HUES48 (cell line): ENCODE data around the gene FOXR1.
"Not testable (repeated sequence)": the region's sequence is repeated elsewhere in the genome, so short reads cannot be mapped to it uniquely, and the experiment has no call there.

Experiments used
- H3K27ac ChIP-seq: one replicate; pipeline ENCODE4 v1.7.0; 2013; ENCODE audit warnings: low read depth, low read length, inconsistent platforms
- H3K27me3 ChIP-seq: 2 replicates; pipeline ENCODE4 v1.6.1; 2013; ENCODE audit warnings: mild to moderate bottlenecking, low read length; ENCODE audit not compliant: control insufficient read depth, insufficient read depth
- H3K36me3 ChIP-seq: 2 replicates; pipeline ENCODE4 v1.6.1; 2013; ENCODE audit warnings: low read length; ENCODE audit not compliant: control insufficient read depth, insufficient read depth
- H3K4me1 ChIP-seq: 2 replicates; pipeline ENCODE4 v1.6.1; 2013; ENCODE audit warnings: mild to moderate bottlenecking, low read length; ENCODE audit not compliant: control insufficient read depth, insufficient read depth
- H3K4me3 ChIP-seq: 2 replicates; pipeline ENCODE4 v1.5.1; 2013; ENCODE audit warnings: mild to moderate bottlenecking, low read depth, low read length
- H3K9ac ChIP-seq: 2 replicates; pipeline ENCODE4 v1.6.1; 2013; ENCODE audit warnings: mild to moderate bottlenecking, low read depth, low read length, moderate library complexity
- H3K9me3 ChIP-seq: 2 replicates; pipeline ENCODE4 v1.6.1; 2013; ENCODE audit warnings: low read length; ENCODE audit not compliant: control insufficient read depth, insufficient read depth

The FOXR1 gene

GRCh38 chr11:118975771-118976709 lies 4.5 kb downstream of the FOXR1 start:
- no peaks in the 10 kb centered on the region for H3K36me3 ChIP-seq
- H3K9me3 ChIP-seq: no peaks in the 10 kb centered on the region
- no peaks in the 10 kb centered on the region; the same call in 1 of the 2 replicates for H3K27me3 ChIP-seq
- H3K4me3 ChIP-seq: no peak overlapping the region
- no peak overlapping the region for H3K27ac ChIP-seq
- peaks cover 15% of the 10 kb centered on the region; the same call in 1 of the 2 replicates for H3K4me1 ChIP-seq
- H3K9ac ChIP-seq: no peak overlapping the region

GRCh38 chr11:118979434-118979833 lies 7.9 kb downstream of the FOXR1 start:
- H3K27ac ChIP-seq: no peak overlapping the region
- H3K9ac ChIP-seq: no peak overlapping the region
- H3K9me3 ChIP-seq: no peaks in the 10 kb centered on the region
- no peak overlapping the region for H3K4me3 ChIP-seq
- H3K27me3 ChIP-seq: no peaks in the 10 kb centered on the region; the same call in 1 of the 2 replicates
- peaks cover 15% of the 10 kb centered on the region; the same call in 1 of the 2 replicates for H3K4me1 ChIP-seq
- no peaks in the 10 kb centered on the region for H3K36me3 ChIP-seq

GRCh38 chr11:118980191-118980881 lies 8.8 kb downstream of the FOXR1 start:
- H3K9me3 ChIP-seq: no peaks in the 10 kb centered on the region
- peaks cover 15% of the 10 kb centered on the region; the same call in 1 of the 2 replicates for H3K4me1 ChIP-seq
- H3K27ac ChIP-seq: no peak overlapping the region
- H3K27me3 ChIP-seq: no peaks in the 10 kb centered on the region; the same call in 1 of the 2 replicates
- H3K36me3 ChIP-seq: no peaks in the 10 kb centered on the region
- H3K9ac ChIP-seq: no peak overlapping the region
- H3K4me3 ChIP-seq: no peak overlapping the region

- H3K4me1 ChIP-seq: peaks cover 11% of the 10 kb centered on the region; the same call in 1 of the 2 replicates
- not testable (repeated sequence) for H3K4me3 ChIP-seq, H3K9me3 ChIP-seq, H3K27ac ChIP-seq, H3K9ac ChIP-seq, H3K27me3 ChIP-seq, H3K36me3 ChIP-seq
Measured at GRCh38 chr11:118984337-118984736, 12.8 kb downstream of the FOXR1 start.

- Histone ChIP-seq H3K27me3 (no peaks in the 10 kb centered on the region), H3K4me1 (peaks cover 10% of the 10 kb centered on the region; the same call in 1 of the 2 replicates), H3K9me3 (no peaks in the 10 kb centered on the region), H3K4me3 (no peak overlapping the region), H3K9ac (no peak overlapping the region), H3K27ac (no peak overlapping the region), H3K36me3 (no peaks in the 10 kb centered on the region)
Measured at GRCh38 chr11:118984825-118985224, 13.3 kb downstream of the FOXR1 start.

- H3K27ac ChIP-seq: no peak overlapping the region
- no peak overlapping the region for H3K4me3 ChIP-seq
- H3K36me3 ChIP-seq: no peaks in the 10 kb centered on the region
- H3K9ac ChIP-seq: no peak overlapping the region
- H3K27me3 ChIP-seq: no peaks in the 10 kb centered on the region
- H3K4me1 ChIP-seq: no peaks in the 10 kb centered on the region
- no peaks in the 10 kb centered on the region; the same call in 1 of the 2 replicates for H3K9me3 ChIP-seq
Measured at GRCh38 chr11:118988280-118988679, 16.7 kb downstream of the FOXR1 start.

GRCh38 chr11:118991486-118992038 lies 20.0 kb downstream of the FOXR1 start:
- not testable (repeated sequence) for H3K4me1 ChIP-seq, H3K4me3 ChIP-seq, H3K27me3 ChIP-seq, H3K27ac ChIP-seq, H3K9me3 ChIP-seq, H3K36me3 ChIP-seq, H3K9ac ChIP-seq

- Histone ChIP-seq H3K27ac (peak overlapping the region; percentile 77), H3K9me3 (no peaks in the 10 kb centered on the region; the same call in 1 of the 2 replicates), H3K4me3 (peak overlapping the region; percentile 76)
Measured at GRCh38 chr11:118996926-118997626, 25.5 kb downstream of the FOXR1 start.

GRCh38 chr11:118997627-118998387 lies 26.2 kb downstream of the FOXR1 start, which contains the start of gene CENATAC:
TSS of gene CENATAC (plus strand) at chr11:118998138. CDS start at chr11:118998198, 60 bp downstream.
- peaks cover 30% of the 10 kb centered on the region for H3K36me3 ChIP-seq
- peak within 1 kb of the TSS; percentile 94 for H3K27ac ChIP-seq
- no peaks in the 10 kb centered on the region for H3K27me3 ChIP-seq
- no peaks in the 10 kb centered on the region; the same call in 1 of the 2 replicates for H3K9me3 ChIP-seq
- H3K4me1 ChIP-seq: peaks cover 10% of the 10 kb centered on the region; the same call in 1 of the 2 replicates
- H3K9ac ChIP-seq: peak within 1 kb of the TSS; percentile 71
- peak within 1 kb of the TSS; percentile 76 for H3K4me3 ChIP-seq

More at GRCh38 chr11:118996926-118997626, 25.5 kb downstream of the FOXR1 start:
- H3K36me3 ChIP-seq: peaks cover 23% of the 10 kb centered on the region
- no peaks in the 10 kb centered on the region for H3K27me3 ChIP-seq
- H3K4me1 ChIP-seq: peaks cover 10% of the 10 kb centered on the region; the same call in 1 of the 2 replicates
- H3K9ac ChIP-seq: peak overlapping the region; percentile 32

- Histone ChIP-seq H3K9me3 (no peaks in the 10 kb centered on the region), H3K4me3 (peak overlapping the region; percentile 76), H3K36me3 (peaks cover 35% of the 10 kb centered on the region), H3K27me3 (no peaks in the 10 kb centered on the region), H3K27ac (peak overlapping the region; percentile 94), H3K9ac (peak overlapping the region; percentile 71), H3K4me1 (peaks cover 10% of the 10 kb centered on the region; the same call in 1 of the 2 replicates)
Measured at GRCh38 chr11:118998388-118998717, 26.8 kb downstream of the FOXR1 start.
